Omental fat pad (tissue), 4 donors: ENCODE data around the gene GALNT16. TPM values are rescaled to one million over a fixed set of nuclear protein-coding genes. Genes with fewer than 3 reads are reported as not detected.
"Not testable (repeated sequence)": the region's sequence is repeated elsewhere in the genome, so short reads cannot be mapped to it uniquely, and the experiment has no call there.

ENCODE experiments used
- ATAC-seq: fragments of 150-250 bp; one replicate; pipeline ENCODE4 v1.9.1; 2016; ENCODE audit warnings: mild to moderate bottlenecking, moderate library complexity; ENCODE audit not compliant: low FRiP score
- DNase-seq: peaks from one replicate; pipeline ENCODE4 v3.0.0-alpha.2; 2019; ENCODE audit warnings: low spot score
- total RNA-seq, 4 donors: library from RNA; depleted of rRNA; stranded (reverse); fragments of >200 nt; gene quantifications; one replicate each; pipeline ENCODE4 v1.1.0, GENCODE V29; 2016
- TF ChIP-seq, protein P1 (sequence below), 3 donors: fragments of 450-650 bp; IDR thresholded peaks; one replicate each; pipeline ENCODE4 v1.5.1; 2016 to 2017; ENCODE audit warnings: antibody characterized with exemption in 3 of 3, mild to moderate bottlenecking in 3 of 3, moderate library complexity in 2 of 3

GALNT16 gene
- total RNA-seq, 4 donors from 2014 or later: 6.5 to 18.3 (median 8.1) TPM

DNA sequence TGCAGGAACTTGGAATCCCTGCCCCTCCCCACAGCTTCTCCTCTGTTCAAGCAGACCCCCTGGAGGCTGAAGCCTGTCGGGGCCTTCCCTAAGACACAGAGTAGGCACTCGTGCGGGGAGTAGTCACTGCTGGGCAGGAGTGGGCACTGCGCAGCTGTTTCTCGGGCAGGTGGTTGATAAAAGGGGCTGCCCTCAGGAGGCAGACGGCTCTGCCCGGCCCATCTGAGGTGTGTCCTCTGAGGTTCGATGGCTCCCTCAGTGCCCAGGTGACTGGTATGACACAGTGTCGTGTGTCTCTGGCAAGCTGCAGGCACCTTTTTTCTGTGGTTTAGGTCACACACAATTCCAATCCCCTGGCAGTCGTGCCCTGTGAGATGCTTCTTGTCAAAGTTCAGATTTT is 10.1 kb downstream of the GALNT16 start:
- DNase-seq (no peak), ATAC-seq (no peak)
- TF ChIP-seq, protein P1, sequence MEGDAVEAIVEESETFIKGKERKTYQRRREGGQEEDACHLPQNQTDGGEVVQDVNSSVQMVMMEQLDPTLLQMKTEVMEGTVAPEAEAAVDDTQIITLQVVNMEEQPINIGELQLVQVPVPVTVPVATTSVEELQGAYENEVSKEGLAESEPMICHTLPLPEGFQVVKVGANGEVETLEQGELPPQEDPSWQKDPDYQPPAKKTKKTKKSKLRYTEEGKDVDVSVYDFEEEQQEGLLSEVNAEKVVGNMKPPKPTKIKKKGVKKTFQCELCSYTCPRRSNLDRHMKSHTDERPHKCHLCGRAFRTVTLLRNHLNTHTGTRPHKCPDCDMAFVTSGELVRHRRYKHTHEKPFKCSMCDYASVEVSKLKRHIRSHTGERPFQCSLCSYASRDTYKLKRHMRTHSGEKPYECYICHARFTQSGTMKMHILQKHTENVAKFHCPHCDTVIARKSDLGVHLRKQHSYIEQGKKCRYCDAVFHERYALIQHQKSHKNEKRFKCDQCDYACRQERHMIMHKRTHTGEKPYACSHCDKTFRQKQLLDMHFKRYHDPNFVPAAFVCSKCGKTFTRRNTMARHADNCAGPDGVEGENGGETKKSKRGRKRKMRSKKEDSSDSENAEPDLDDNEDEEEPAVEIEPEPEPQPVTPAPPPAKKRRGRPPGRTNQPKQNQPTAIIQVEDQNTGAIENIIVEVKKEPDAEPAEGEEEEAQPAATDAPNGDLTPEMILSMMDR (IDR thresholded peaks at IDR 0.05): no peak

DNA sequence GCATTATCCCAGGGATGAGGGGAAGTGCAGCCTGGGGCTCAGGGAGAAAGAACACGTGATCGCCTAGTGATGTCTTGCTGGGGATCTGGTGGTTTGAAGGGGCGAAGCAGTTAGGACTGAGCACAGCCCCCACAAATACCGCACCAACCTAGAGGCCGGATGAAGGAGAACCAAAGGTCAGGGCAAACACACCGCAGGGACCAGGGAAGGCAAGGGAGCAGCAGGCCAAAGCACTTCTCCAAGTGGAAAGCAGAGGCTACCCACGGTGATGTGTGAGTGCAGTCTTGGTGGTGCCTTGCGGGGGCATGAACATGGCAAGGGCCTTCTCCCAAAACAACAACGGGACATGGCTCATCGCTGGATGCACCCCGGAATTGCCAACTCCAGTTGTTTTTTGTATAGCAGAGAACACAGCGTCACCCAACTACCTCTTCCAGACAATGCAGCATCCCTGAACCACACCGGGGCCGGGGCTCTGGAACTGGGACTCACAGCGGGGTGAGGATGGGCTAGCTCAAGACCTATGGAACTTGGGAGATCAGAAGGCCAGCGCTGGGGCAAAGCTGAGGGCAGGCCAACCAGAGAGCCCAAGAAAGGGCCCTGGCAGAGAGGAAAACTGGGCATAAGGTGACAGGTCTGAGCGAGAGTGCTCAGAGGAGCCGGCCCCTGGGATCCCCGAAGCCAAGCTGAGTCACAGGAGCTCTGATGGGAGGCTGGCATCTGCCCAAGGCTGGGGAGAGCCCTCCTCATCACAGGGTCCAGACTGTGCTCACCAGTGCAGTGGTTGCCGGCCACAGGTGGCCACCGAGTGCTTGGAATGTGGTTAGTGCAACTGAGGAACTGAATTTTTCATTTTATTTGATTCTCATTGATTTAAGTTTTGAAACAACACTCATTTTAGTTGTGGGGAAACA is 11.1 kb downstream of the GALNT16 start:
- ATAC-seq: peak; percentile 38
- TF ChIP-seq, protein P1 (IDR thresholded peaks at IDR 0.05): no peak
- DNase-seq: no peak

DNA sequence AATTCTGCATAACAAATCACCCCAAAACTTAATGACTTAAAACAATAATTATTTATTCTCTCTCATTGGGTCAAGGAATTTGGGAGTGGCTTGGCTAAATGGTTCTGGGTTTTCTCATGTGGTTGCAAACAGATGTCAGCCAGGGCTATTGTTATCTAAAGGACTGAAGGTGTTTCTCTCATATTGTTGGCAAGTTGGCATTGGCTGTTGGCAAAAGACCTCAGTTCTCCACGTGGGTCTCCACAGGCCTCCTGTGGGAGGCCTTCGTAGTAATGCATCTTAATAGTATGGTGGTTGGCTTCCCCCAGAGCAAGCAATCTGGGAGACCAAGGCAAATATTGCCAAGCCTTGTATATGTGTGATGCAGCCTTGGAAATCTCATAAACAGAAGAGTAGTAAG is 14.4 kb downstream of the GALNT16 start:
- DNase-seq (no peak), ATAC-seq (no peak)
- TF ChIP-seq, protein P1 (IDR thresholded peaks at IDR 0.05): no peak

DNA sequence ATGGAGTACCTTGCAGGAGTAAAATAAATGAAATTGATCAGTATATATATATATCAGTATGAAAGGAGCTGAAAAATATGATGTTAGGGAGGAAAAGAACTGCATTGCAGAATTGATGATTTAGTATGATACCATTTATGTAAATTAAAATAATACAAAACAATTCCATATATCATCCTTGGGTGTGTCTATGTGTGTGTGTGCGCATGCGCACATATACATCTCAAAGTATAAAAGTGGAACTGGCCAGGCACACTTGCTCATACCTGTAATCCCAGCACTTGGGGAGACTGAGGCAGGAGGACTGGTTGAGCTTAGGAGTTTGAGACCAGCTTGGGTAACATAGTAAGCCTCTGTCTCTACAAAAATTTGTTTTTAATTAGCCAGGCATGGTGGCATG is 15.4 kb downstream of the GALNT16 start:
- DNase-seq: no peak
- TF ChIP-seq, protein P1 (IDR thresholded peaks at IDR 0.05): no peak
- ATAC-seq: no peak

DNA sequence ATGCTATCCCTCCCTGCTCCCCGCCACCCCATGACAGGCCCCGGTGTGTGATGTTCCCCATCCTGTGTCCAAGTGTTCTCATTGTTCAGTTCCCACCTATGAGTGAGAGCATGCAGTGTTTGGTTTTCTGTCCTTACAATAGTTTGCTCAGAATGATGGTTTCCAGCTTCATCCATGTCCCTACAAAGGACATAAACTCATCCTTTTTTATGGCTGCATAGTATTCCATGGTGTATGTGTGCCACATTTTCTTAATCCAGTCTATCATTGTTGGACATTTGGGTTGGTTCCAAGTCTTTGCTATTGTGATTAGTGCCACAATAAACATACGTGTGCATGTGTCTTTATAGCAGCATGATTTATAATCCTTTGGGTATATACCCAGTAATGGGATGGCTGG is 17.4 kb downstream of the GALNT16 start:
- DNase-seq, ATAC-seq: not testable (repeated sequence)

DNA sequence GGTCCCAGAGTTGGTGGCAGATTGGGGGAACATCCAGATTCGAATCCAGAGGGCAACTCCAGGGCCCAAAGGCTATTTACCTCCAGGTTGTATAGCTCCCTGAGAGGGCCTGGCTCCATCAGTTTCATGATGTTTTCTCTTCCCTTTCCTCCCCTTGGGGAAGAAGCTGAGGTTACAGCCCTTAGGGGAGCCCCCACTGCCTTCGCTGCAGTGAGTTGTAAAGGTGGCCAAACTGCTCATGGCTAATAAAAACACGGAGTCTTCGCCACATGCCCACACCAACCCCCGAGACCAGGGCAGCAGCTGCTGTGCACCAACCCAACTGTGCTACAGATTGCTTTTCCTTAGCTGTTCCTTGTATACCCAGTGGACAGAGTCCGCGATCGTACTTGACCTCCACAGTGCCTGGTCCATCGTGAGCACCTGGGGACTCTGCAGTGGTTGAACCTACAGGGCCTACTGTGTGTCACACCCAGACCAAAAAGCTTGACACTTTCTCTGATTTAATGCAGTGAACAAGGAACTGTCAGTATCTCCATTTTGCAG is 20.9 kb downstream of the GALNT16 start:
- DNase-seq (no peak), ATAC-seq (no peak)
- TF ChIP-seq, protein P1 (IDR thresholded peaks at IDR 0.05): no peak

DNA sequence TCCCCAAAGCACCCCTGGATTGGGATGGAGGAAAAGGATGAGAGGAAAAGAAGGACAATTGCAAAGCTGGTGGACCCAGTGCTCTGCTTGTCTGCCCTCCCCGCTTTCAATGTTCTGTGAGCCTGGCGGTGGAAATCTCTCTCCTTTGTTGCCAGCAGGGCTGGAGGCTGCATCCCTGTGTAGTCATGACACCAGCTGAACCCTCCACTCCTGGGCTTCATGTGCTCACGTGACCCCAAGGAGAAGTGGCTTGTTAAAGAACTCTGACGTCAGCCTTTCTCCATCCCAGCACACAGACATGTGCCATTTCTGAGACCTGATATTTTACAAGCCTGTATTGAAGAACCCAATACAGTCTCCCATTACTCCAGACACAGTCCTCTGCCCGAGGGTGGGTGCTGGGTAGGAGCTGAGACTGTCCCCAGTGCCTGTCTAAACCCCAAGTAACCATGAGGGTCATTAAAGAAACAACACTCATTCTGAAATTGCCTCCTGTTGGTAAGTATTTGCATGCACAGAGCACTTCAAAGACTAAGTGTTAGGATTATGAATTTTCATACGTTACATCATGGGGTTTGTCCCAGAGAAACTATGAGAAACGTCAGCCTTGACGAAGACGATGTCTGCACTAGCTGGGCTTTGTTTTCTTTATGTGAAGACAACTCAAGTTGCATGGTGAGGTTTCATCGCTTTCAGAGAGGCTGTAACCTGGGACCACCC is 21.7 kb downstream of the GALNT16 start:
- TF ChIP-seq, protein P1 (IDR thresholded peaks at IDR 0.05): no peak
- DNase-seq (no peak), ATAC-seq (no peak)
